GM19467 (cell line): Measurements from ENCODE around the gene ATXN2.
"Not testable (repeated sequence)": the region's sequence is repeated elsewhere in the genome, so short reads cannot be mapped to it uniquely, and the experiment has no call there.

Source experiments
- ATAC-seq: cut with Tn5 transposase; IDR thresholded peaks from one replicate; pipeline ENCODE4 v1.9.1; 2021; ENCODE audit warnings: mild to moderate bottlenecking, moderate library complexity; ENCODE audit not compliant: unreplicated experiment

Gene ATXN2

DNA sequence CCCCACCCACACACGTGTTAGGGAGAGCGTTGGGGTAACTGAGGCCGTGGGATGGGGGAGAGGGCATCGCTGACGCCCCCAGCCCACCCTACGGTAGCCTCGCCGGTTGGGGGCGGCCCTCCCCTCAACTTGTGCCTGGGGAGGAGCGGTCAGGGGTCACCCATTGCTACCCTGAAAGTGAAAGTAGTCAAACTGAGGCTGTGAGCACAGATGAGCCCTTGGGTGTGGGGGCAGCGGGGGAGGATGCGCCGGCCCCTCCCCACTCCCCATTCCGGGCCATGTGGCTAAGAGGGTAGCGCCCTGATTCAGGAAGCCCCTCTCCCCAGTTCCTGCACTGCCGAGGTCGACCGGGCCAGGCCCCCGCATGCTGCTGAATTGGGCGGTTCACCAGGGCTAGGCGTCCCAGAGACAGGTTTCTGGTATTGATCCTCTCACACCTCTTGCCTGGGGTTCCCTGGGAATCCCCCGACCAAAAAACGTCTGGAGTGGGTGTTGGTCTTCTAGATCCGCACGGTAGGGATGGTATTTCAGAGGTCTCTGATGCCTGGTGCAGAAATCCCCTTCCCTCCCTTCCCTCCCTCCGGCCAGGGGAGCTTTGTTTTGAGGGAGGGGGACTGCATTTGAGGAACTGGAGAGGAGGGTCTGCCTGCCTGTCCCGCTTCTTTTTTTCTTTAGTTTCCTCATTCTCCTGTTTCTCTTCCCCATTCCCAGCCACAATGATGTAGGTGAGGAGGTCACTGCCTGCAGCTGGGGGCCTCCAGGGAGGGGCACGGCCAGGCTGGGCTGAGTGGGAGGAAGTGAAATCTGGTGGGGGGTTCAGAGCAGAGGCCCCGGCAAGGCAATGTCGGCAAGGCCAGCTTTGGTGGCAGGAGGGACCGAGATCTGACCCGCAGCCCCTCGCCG is 192.4 kb downstream of the ATXN2 start:
- no peak for ATAC-seq

DNA sequence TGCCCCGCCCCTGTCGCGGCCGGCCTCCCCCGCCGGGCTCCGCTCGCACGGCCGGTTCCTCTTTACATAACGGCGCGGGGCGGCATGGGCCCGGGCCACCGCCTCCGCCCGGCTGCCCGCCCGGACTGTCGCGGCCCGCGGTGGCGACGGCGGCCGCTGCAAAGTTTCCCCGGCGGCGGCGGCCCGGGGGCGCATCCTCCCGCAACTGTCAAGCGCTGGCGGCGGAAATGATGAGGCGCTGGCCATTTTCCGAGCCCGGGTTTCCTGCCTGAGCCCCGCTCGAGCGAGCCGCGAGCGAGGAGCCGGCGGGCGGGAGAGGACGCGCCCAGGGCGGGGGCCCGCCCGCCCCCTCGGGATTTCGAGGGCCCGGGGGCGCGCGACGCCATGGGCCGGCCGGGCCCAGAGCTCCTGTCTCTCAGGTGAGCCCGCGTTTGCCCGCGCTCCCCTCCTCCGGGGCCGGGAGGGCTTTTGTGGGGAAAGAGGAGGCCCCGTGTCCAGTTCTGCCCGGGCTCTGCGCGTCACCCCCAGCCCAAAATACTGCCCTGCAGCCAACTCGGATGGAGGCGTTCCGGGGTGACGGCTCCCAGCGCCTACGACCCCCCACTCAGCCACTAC is 193.1 kb downstream of the ATXN2 start, which contains the start of gene SH2B3:
Gene SH2B3, plus strand, starts transcription at position 65 of the 615 bp plus-strand sequence. CDS start 12,223 bp downstream, outside the sequence.
- ATAC-seq: peak; percentile 12

DNA sequence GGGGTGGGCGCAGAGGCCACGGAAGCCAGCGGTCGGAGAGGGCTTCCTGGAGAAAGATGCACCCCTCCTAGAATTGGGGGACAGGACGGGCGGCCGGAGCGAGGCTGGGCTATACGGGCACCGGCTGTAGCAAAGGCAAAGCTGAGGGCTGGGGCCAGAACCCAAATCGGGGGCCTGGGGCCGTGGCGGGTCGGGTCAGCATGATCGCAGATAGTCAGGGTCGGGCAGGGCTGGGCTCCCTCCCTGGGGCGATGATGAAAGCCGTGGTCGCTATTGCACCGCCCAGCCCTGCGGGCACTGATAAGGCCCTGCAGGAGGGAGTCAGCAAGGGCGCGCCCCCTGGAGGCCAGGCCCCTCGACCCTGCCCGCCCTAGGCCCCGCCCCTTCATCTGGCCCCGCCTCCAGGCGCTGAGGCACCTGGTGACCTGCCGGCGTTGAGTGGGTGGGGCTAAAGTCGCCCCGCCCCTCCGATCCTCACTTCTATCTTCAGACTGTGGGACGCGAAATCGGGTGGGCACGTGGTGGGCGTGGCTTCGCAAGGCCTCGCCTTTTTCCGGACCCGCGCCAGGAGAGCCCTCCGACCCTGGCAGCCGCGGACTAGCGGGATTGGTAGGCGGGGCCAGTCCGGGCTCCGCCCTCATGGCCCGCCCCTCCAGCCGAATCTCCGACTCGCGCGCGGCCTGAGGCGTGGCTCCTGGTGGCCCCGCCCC is 193.8 kb downstream of the ATXN2 start:
- ATAC-seq: peak; percentile 43

DNA sequence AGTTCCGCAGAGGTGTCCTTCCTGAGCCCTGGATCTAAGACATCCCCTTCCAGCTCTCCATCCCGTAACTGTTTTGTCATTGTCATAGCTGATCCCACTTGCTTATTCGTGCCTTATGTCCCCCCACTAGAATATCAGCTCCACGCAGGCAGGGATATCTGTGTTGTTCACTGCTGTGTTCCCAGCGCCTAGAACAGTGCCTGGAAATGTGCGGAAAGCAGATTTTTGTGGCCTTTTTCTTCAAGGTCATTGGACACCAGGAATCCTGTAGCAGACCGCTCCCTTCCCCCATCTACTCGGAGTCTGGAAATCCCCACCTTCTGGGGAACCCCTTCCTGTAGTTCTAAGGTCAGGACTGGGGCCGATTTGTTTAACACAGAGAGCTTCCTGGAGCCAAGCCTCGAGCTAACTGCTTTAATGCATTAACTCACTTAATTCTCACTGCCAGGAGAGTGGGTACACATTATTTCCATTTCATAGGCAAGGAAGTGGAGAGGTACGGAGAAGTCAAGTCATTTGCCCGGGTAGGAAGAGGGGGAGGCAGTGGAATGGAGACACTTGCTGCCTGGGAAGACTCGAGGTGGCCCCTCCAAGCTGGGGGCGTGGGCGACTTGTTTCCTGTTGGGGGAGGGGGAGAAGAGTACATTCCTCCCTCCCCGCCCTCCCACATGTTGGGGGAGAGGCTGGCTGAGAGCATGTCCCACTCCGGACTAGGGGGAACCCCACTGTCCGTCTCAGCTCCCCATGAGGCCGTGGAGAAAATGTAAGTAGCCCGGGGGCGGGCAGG is 194.6 kb downstream of the ATXN2 start:
- no peak for ATAC-seq

DNA sequence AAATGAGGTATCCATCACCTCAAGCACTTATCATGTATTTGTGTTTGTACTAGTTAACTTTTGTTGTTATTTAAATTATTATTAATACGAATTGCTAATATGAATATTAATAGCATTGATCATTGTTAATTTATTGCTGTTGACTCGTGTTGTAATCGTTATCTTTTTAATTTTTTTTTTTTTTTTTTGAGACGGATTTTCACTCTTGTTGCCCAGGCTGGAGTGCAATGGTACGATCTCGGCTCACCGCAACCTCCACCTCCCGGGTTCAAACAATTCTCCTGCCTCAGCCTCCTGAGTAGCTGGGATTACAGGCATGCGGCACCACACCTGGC is 196.7 kb downstream of the ATXN2 start:
- not testable (repeated sequence) for ATAC-seq
